ENCODE measurements around the gene CC2D1B.

The CC2D1B gene

DNA sequence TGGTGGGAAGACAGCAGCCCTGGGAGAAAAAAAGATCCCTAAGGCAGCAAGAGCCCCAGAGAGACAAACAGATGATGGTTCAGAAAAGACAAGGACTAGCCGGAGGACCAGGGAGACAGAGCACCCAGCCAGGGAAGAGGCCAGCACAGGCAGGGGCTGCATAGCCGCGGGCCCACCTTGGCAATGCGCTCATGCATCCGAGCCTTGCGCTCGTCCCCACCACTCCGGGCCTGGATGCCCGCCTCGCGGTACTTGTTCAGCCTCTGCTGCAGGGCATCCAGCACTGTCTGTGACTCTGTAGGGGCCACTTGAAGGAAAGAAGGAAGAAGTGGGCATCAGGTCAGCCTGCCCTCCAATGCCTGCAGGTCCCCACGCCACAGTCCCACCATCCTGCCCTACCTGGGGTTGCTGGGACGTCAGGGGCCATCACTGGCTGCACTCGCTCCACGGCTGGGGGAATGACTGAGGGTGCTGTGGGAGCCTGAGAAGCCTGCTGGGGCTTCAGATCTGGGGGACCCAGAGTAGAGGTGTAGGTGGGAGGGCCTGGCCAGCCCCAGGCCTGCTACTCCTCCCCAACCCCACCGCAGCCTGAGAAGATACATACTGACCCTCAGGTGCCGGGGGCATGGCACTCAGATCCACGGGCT lies 7.0 kb downstream of the CC2D1B start:
- no peak for DNase-seq

- DNase-seq: no peak
Measured at GRCh38 chr1:52357397-52357796, 8.6 kb downstream of the CC2D1B start.

- DNase-seq: no peak
Measured at GRCh38 chr1:52356818-52357355, 9.1 kb downstream of the CC2D1B start.

DNA sequence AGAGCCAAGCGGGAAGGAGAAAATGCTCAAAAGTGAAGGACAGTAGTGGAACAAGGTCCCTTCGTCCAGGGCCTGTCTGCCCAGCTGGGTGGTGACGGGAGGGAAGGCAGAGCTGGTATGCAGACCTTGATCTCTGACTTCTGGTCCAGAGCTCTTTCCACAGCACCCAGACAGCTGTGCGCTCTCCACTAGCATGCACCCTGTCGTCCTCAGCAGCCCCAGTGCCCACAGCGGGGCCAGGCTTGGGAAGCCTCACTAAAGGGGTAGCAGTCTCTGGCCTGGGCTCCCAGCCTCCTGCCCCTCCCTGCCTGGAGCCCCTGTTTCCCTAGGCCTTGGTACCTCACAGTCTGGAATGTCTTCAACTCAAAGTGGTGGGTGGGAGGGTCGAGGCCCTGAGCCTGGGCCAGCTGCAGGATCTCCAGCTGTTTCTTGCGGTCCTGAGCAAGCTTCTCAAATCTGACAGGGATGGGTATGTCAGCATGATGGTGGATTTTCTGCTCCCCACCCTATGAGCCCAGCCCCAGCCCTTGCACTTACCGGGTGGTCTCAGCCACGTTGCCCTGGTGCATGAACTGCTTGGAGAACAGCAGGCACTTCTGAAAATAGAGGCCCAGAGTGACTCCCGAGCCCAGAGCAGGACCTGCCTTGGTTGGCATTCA lies 10.0 kb downstream of the CC2D1B start:
- DNase-seq: no peak

DNA sequence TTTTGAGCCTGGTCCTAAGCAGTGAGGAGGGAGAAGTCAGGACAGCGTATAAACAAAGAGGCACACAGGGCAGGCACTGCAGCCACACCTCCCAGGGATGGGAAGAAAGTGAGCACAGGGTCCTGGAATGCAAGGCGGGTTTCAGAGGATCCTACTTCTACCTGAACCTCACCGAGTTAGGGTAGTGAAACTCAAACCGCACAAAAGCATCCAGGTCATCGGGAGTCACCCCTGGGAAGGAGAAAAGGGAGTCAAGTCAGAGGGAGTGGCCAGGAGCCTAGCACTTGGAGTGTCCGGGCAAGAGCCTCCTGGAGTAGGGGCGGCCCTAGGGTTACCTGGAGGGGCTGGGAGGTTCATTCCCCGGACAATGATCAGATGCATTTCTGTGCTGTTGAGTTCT lies 10.6 kb downstream of the CC2D1B start:
- no peak for DNase-seq

DNA sequence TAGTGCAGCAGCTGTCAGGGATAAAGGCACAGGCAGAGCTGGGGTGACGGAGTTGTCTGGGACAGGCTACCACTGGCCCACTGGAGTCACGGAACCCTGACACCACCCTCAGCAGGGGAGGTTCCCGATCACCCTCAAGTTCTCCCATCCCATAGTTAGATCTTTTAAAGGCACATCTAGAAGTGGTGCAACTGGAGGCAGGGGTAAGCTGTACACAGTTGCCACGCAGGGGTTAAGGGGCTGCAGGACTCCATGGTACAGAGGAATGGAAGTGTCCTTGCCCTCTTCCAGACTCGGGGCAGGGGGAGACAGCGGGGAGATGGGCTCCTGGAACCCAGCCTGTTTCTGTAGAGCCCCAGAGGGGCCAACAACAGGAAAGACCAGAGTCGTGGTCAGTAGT lies 13.3 kb downstream of the CC2D1B start:
- DNase-seq: no peak

GRCh38 chr1:52348704-52349300 lies 17.2 kb downstream of the CC2D1B start:
- DNase-seq: no peak

GRCh38 chr1:52346653-52347052 lies 19.4 kb downstream of the CC2D1B start:
- no peak for DNase-seq

DNA sequence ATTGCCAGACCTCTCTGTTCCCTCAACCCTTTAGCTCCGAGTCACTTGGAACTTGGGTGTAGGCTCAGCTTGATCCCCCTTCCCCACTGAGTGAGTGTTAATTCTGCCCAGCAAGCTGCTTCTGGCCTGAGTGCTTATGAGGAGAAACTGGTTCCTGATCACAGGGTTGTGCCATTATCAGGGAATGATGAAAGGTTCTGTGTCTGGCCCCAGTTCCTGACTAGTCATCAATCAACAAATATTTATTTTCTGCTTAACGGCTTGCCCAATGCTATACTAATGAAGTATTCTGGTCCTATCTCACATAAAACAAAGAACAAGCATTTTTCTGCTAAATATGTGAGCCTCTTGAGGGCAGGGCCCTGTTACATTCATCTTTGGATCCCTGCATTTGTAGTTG lies 20.8 kb downstream of the CC2D1B start:
- no peak for DNase-seq

DNA sequence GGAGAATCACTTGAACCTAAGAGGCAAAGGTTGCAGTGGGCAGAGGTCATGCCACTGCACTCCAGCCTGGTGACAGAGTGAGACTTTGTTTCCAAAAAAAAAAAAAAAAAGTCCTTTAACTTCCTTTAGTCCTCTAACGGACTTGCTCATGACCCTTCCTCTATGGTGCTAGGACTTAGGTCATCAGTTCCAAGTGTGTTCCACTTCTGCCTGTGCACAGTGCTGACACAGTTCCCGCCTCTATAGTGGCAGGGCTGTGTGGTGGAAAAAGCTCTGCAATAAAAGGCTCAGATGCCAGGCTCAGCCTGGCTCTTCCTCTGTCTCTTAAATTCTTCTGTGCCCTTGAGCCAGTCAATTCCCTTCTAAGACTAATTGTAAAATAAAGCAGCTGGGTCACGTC lies 22.0 kb downstream of the CC2D1B start:
- DNase-seq: no peak

DNA sequence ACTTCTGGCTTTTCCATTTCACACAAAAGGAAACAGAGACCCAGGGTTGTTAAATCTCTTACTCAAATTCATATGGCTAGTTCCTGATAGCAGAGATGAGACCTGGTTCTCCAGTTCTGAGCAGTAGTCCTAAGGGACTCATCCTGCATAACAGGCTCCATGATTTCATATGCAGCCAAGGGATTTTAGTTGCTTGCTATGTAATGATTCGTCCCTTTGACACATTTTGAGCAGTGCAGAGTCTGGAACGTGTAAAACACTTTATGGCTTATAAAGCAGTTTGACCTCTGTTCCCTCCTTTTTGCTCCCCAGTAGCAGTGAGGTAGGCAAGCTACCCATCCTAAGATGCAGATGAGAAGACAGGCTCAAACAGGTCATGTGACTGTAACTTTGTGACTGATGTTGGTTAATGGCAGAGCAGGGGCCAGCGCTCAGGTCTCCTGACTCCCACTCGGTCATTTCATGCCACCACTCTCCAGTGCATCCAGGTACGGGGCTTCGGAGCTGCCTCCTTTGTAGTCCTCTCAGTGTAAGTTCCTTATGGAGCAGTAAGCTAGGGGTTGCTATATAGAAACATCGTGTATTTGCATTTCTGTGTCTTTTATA lies 24.2 kb downstream of the CC2D1B start:
- DNase-seq: no peak

GRCh38 chr1:52337439-52337838 lies 28.6 kb downstream of the CC2D1B start:
- DNase-seq: no peak

DNA sequence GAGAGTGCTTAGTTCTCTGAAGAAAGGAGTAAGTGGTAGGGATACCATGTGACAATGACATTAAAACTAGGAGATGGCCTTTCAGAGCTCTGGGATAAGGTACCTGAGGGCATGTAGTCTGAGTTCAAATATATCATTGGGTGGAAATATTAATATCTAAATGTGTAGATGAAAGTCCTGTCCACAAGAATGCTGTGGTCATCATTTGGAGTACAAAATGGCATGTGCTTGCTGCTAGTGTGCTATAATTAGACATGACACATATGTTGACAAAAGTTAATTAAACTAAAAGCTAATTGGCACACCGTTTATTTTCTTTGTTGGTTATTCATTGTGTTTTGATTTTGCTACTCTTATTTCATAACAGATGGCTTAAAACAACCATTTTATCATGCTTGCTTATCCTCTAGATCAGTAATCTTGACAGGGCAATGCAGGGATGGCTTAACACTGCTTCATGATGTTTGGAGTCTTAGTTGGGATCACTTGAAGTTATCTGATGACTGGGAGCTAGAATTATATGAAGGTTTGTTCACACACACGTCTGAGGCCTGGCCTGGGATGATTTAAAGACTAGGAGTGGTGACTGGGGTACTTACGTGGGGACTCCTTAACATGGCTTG lies 31.0 kb downstream of the CC2D1B start:
- no peak for DNase-seq

- DNase-seq: no peak
Measured at GRCh38 chr1:52332411-52332810, 33.6 kb downstream of the CC2D1B start.

GRCh38 chr1:52328615-52329014 lies 37.4 kb downstream of the CC2D1B start:
- DNase-seq: no peak

DNA sequence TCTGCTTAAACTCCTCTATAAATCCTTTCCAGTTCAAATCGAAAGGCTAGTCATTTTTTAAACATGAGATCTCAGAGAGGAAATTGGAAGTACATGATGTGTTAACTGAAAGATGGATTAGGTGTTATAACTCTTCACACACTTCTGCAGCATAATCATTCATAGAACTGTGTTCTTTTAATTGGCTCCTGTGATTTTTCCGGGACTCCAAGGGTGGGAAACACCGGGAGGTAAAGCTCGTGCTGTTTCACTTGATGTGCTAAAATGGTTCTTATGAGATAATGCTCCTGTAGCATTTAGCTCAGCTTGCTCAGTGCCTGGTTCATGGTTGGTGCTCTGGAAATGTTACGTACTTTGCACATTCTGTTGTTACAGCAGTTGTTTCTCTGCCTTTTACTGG lies 40.2 kb downstream of the CC2D1B start:
- no peak for DNase-seq

DNA sequence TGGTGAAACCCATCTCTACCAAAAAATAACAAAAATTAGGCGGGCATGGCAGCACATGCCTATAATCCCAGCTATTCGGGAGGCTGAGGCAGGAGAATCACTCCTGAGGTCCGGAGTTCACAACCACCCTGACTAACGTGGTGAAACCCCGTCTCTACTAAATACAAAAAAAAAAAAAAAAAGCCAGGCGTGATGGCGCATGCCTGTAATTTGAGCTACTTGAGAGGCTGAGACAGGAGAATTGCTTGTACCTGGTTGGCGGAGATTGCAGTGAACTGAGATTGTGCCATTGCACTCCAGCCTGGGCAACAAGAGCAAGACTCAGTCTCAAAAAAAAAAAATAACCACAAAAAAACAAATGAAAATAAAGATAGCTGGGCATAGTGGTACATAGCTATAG lies 42.3 kb downstream of the CC2D1B start:
- no peak for DNase-seq

GRCh38 chr1:52321061-52321460 lies 44.9 kb downstream of the CC2D1B start:
- no peak for DNase-seq

DNA sequence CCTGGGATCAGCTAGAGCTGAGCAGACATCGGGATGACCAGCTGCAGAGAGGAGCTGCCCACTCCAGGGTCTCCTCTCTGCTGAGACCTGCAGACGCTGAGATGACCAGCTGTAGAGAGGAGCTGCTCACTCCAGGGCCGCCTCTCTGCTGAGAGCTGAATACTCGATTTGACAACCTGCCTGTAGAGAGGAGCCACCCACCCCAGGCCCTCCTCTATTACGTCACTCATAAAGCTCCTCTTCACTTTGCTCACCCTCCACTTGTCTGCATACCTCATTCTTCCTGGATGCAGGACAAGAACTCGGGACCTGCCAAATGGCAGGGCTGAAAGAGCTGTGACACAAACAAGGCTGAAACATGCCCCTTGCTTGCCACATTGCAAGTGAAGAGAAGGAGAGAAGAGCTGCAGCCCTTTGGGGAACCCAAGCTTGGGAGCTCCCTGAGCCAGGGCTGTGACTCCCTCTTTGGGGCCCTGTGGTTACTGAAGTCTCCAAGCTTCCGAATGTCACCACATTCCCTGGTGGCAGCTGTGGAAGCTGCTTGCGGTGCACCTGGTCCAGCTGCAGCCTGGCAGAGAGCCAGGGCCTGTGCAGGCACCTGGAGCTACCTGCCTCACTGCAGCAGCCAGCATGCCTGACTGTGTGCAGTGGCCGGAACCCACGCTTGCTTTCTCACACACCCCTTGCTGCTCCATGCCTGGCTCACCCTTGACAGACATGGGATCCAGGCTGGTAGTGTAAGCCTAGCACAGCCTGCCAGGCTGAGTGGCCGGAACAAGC lies 59.6 kb downstream of the CC2D1B start:
- DNase-seq: no peak

DNA sequence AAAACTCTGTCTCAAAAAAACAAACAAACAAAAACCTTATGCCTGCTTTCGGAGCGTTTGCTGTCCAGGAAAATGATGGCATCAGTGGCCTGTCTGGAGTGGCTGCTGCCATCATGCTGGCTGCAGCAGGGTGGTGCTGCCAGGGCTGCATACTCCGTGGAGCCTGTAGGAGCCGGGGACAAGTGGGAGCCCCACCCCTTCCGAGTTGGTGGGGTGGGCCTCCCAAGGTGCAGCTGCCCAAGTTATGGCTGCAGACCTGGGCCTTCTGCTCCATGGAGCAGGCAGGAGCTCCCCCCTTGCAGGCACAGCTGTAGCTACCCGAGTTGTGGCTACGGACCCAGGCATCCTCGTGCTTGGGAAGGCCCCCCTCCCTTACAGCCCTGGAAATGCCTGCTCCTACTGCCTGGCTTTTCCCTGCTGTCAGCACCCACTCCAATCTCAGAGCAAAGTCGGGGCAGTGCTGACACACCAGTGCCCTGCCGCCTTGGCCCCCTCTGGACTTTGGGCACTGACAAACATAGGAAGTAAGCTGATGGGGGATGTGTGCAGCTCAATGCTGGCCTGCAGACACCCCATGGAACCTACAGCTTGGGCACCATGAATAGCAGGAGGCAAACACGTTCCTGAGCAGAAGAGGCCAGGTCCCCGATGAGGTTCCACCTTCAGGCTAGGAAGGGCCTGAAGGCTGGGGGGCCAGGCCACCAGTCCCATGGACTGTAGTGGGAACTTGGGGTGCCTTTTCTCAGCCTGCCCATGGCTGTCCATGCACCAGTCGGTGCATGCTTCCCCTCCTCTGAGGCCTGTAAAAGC lies 60.4 kb downstream of the CC2D1B start:
- DNase-seq: no peak
